DOHH2 (cell line): ENCODE data around the gene MMP20.

Experiments
- H3F3A ChIP-seq: fragments of 200-600 bp; sonication (generic), shearing (Covaris generic); 2 replicates; pipeline ENCODE4 v1.6.0; 2016; ENCODE audit warnings: antibody characterized with exemption, mild to moderate bottlenecking; ENCODE audit not compliant: control insufficient read depth, insufficient read depth
- H3K27ac ChIP-seq: fragments of 200-600 bp; sonication (generic); 2 replicates; pipeline ENCODE4 v1.5.1; 2014; ENCODE audit warnings: low read depth, mild to moderate bottlenecking, low read length, moderate library complexity
- H3K27me3 ChIP-seq: fragments of 200-600 bp; sonication (generic); 2 replicates; pipeline ENCODE4 v1.6.1; 2014; ENCODE audit warnings: mild to moderate bottlenecking, low read length, mixed read lengths; ENCODE audit not compliant: control insufficient read depth
- H3K36me3 ChIP-seq: fragments of 200-600 bp; sonication (generic); 2 replicates; pipeline ENCODE4 v1.6.1; 2014; ENCODE audit warnings: mild to moderate bottlenecking, low read length, moderate library complexity, mixed read lengths; ENCODE audit not compliant: control insufficient read depth
- H3K4me1 ChIP-seq: fragments of 200-600 bp; sonication (generic); 2 replicates; pipeline ENCODE4 v1.6.1; 2014; ENCODE audit warnings: mild to moderate bottlenecking, low read length, mixed read lengths; ENCODE audit not compliant: control insufficient read depth
- H3K4me2 ChIP-seq: fragments of 200-600 bp; sonication (generic); 2 replicates; pipeline ENCODE4 v1.6.0; 2014; ENCODE audit warnings: mild to moderate bottlenecking, low read length, moderate library complexity
- H3K4me3 ChIP-seq: fragments of 200-600 bp; sonication (generic); 2 replicates; pipeline ENCODE4 v1.5.1; 2014; ENCODE audit warnings: mild to moderate bottlenecking, low read length, mixed read lengths
- H3K79me2 ChIP-seq: fragments of 200-600 bp; sonication (generic); 2 replicates; pipeline ENCODE4 v1.6.1; 2014; ENCODE audit warnings: mild to moderate bottlenecking, low read length, mixed read lengths; ENCODE audit not compliant: control insufficient read depth
- H3K9me2 ChIP-seq: fragments of 200-600 bp; sonication (generic); replicated peaks from 2 replicates; pipeline ENCODE4 v1.6.1; 2014; ENCODE audit warnings: mild to moderate bottlenecking, low read length, mixed read lengths; ENCODE audit not compliant: control insufficient read depth
- H3K9me3 ChIP-seq: fragments of 200-600 bp; sonication (generic); 2 replicates; pipeline ENCODE4 v1.6.1; 2014; ENCODE audit warnings: antibody characterized with exemption, low read length, mixed read lengths; ENCODE audit not compliant: control insufficient read depth, insufficient read depth
- H4K20me1 ChIP-seq: fragments of 200-600 bp; sonication (generic); 2 replicates; pipeline ENCODE4 v1.6.0; 2014; ENCODE audit warnings: low read depth, mild to moderate bottlenecking, antibody characterized with exemption, low read length, moderate library complexity; ENCODE audit not compliant: control insufficient read depth, insufficient read depth
- EZH2phosphoT487 ChIP-seq: fragments of 200-600 bp; sonication (generic); IDR thresholded peaks from 2 replicates; pipeline ENCODE4 v1.6.1; 2017; ENCODE audit warnings: borderline replicate concordance, mild to moderate bottlenecking, antibody characterized with exemption, low read length, moderate library complexity, mixed read lengths
- TF ChIP-seq, protein P1 (sequence below): fragments of 200-600 bp; sonication (generic); IDR thresholded peaks from one replicate; pipeline ENCODE4 v1.5.1; 2014; ENCODE audit warnings: antibody characterized with exemption, mild to moderate bottlenecking, low read depth, low read length; ENCODE audit not compliant: poor library complexity, severe bottlenecking

Gene MMP20

DNA sequence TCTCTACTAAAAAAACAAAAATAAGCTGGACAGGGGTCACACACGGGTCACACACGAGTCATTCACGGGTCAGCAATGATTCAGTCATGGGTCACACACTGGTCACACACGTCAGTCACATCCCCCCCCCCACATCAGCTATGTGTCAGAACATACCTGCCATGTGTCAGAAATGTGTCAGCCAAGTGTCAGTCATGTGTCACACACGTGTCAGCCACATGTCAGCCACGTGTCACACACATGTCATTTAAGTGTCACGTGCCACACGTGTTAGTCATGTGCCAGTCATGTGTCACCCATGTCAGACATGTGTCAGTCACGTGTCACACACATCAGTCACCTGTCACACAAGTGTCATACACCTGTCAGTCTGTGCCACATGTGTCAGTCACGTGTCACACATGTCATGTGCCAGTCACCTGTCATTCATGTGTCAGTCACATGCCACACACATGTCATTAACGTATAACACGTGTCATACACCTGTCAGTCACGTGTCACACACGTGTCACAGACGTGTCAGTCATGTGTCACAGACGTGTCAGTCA lies 28.7 kb upstream of the MMP20 start:
- H3K4me2 ChIP-seq: no peak overlapping the region
- no peak overlapping the region for H3K27ac ChIP-seq
- TF ChIP-seq, protein P1, sequence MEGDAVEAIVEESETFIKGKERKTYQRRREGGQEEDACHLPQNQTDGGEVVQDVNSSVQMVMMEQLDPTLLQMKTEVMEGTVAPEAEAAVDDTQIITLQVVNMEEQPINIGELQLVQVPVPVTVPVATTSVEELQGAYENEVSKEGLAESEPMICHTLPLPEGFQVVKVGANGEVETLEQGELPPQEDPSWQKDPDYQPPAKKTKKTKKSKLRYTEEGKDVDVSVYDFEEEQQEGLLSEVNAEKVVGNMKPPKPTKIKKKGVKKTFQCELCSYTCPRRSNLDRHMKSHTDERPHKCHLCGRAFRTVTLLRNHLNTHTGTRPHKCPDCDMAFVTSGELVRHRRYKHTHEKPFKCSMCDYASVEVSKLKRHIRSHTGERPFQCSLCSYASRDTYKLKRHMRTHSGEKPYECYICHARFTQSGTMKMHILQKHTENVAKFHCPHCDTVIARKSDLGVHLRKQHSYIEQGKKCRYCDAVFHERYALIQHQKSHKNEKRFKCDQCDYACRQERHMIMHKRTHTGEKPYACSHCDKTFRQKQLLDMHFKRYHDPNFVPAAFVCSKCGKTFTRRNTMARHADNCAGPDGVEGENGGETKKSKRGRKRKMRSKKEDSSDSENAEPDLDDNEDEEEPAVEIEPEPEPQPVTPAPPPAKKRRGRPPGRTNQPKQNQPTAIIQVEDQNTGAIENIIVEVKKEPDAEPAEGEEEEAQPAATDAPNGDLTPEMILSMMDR: no peak
- TF ChIP-seq EZH2phosphoT487: no peak

GRCh38 chr11:102647430-102647829 lies 22.3 kb upstream of the MMP20 start:
- H3K27me3 ChIP-seq: peaks cover 10% of the 10 kb centered on the region
- no peak overlapping the region for H3K4me2 ChIP-seq
- H3K27ac ChIP-seq: no peak overlapping the region
- no peaks in the 10 kb centered on the region for H4K20me1 ChIP-seq
- no peak overlapping the region for H3K4me3 ChIP-seq
- no peaks in the 10 kb centered on the region for H3F3A ChIP-seq
- no peaks in the 10 kb centered on the region for H3K4me1 ChIP-seq
- no peaks in the 10 kb centered on the region for H3K36me3 ChIP-seq
- no peak for TF ChIP-seq EZH2phosphoT487
- TF ChIP-seq, protein P1: no peak
- no peaks in the 10 kb centered on the region for H3K9me2 ChIP-seq
- no peaks in the 10 kb centered on the region for H3K79me2 ChIP-seq
- no peaks in the 10 kb centered on the region for H3K9me3 ChIP-seq

More for the DNA sequence above, 28.7 kb upstream of the MMP20 start:
- no peak overlapping the region for H3K4me3 ChIP-seq
- no peaks in the 10 kb centered on the region for H3K79me2 ChIP-seq
- H3K36me3 ChIP-seq: no peaks in the 10 kb centered on the region
- H3F3A ChIP-seq: no peaks in the 10 kb centered on the region
- H3K4me1 ChIP-seq: no peaks in the 10 kb centered on the region
- no peaks in the 10 kb centered on the region for H4K20me1 ChIP-seq
- peaks cover 5% of the 10 kb centered on the region; the same call in 1 of the 2 replicates for H3K27me3 ChIP-seq
- H3K9me2 ChIP-seq: no peaks in the 10 kb centered on the region
- peaks cover 3% of the 10 kb centered on the region; the same call in 1 of the 2 replicates for H3K9me3 ChIP-seq

DNA sequence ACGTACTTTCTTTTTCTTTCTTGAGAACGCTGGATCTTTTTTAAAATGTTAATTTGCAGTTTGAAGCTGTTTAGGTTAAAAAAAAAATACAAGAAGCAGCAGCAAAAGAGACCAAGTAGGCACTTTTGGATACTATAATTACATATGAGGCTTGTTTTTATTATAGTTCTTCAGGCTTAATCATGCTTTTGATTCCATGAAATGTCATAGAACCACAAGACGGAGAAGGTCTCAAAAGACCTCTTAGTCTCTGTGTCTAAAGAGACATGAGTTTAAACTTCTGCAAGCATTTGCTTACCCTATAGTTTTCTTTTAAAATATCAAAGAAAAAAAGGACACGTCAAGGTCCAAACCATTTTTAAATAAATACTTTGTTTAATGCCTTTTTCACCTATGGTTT lies 18.8 kb upstream of the MMP20 start:
- TF ChIP-seq, protein P1: no peak
- no peak for TF ChIP-seq EZH2phosphoT487
- Histone ChIP-seq H3K4me3 (no peak overlapping the region), H3K4me1 (no peaks in the 10 kb centered on the region), H3K36me3 (no peaks in the 10 kb centered on the region), H3K9me2 (no peaks in the 10 kb centered on the region), H4K20me1 (no peaks in the 10 kb centered on the region), H3K79me2 (no peaks in the 10 kb centered on the region), H3F3A (no peaks in the 10 kb centered on the region), H3K27me3 (peaks cover 15% of the 10 kb centered on the region), H3K4me2 (no peak overlapping the region), H3K9me3 (no peaks in the 10 kb centered on the region), H3K27ac (no peak overlapping the region)
